Activated naive CD8-positive, alpha-beta T cell treated with anti-CD3 and anti-CD28 coated beads, Interleukin-2, amount 10 ng/mL, durations not matched to agents 7 days and 5 days (primary cell): ENCODE data around the gene RTN3. TPM values are rescaled to one million over a fixed set of nuclear protein-coding genes. Genes with fewer than 3 reads are reported as not detected.
"Not testable (repeated sequence)": the region's sequence is repeated elsewhere in the genome, so short reads cannot be mapped to it uniquely, and the experiment has no call there.

Experiments used
- ATAC-seq: fragments of 150-1000 bp; cut with Tn5 transposase; one replicate; pipeline ENCODE4 v1.10.0; 2021; ENCODE audit warnings: low read depth, moderate library complexity
- POLR2A ChIA-PET: fragments of 350-600 bp; sonication (Branson Sonifier 250); formaldehyde crosslinking; loops from one replicate; lab custom pipeline; 2021; ENCODE audit warnings: antibody characterized with exemption; lab: Charles Lee
- DNase-seq: peaks from one replicate; pipeline ENCODE4 v3.0.0; 2021
- H3K27ac Mint-ChIP-seq: one replicate; pipeline ENCODE4 v1.8.0; 2022; ENCODE audit warnings: mild to moderate bottlenecking, mixed read lengths
- H3K27me3 Mint-ChIP-seq: one replicate; pipeline ENCODE4 v1.8.0; 2022; ENCODE audit warnings: mild to moderate bottlenecking, moderate library complexity, mixed read lengths
- H3K36me3 Mint-ChIP-seq: one replicate; pipeline ENCODE4 v1.8.0; 2021; ENCODE audit warnings: mild to moderate bottlenecking, mixed read lengths
- H3K4me1 Mint-ChIP-seq: one replicate; pipeline ENCODE4 v1.8.0; 2021; ENCODE audit warnings: mixed read lengths
- H3K4me3 Mint-ChIP-seq: one replicate; pipeline ENCODE4 v1.8.0; 2022; ENCODE audit warnings: mild to moderate bottlenecking, moderate library complexity, mixed read lengths
- H3K9me3 Mint-ChIP-seq: one replicate; pipeline ENCODE4 v1.8.0; 2021; ENCODE audit warnings: mixed read lengths
- total RNA-seq, 2 experiments: library from RNA; stranded (reverse); gene quantifications; one replicate each; pipeline ENCODE4 v1.2.3, GENCODE V29; 2021

The RTN3 gene, protein sequence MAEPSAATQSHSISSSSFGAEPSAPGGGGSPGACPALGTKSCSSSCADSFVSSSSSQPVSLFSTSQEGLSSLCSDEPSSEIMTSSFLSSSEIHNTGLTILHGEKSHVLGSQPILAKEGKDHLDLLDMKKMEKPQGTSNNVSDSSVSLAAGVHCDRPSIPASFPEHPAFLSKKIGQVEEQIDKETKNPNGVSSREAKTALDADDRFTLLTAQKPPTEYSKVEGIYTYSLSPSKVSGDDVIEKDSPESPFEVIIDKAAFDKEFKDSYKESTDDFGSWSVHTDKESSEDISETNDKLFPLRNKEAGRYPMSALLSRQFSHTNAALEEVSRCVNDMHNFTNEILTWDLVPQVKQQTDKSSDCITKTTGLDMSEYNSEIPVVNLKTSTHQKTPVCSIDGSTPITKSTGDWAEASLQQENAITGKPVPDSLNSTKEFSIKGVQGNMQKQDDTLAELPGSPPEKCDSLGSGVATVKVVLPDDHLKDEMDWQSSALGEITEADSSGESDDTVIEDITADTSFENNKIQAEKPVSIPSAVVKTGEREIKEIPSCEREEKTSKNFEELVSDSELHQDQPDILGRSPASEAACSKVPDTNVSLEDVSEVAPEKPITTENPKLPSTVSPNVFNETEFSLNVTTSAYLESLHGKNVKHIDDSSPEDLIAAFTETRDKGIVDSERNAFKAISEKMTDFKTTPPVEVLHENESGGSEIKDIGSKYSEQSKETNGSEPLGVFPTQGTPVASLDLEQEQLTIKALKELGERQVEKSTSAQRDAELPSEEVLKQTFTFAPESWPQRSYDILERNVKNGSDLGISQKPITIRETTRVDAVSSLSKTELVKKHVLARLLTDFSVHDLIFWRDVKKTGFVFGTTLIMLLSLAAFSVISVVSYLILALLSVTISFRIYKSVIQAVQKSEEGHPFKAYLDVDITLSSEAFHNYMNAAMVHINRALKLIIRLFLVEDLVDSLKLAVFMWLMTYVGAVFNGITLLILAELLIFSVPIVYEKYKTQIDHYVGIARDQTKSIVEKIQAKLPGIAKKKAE
- total RNA-seq = 10 to 100 TPM; 50.8 to 51.1 TPM

DNA sequence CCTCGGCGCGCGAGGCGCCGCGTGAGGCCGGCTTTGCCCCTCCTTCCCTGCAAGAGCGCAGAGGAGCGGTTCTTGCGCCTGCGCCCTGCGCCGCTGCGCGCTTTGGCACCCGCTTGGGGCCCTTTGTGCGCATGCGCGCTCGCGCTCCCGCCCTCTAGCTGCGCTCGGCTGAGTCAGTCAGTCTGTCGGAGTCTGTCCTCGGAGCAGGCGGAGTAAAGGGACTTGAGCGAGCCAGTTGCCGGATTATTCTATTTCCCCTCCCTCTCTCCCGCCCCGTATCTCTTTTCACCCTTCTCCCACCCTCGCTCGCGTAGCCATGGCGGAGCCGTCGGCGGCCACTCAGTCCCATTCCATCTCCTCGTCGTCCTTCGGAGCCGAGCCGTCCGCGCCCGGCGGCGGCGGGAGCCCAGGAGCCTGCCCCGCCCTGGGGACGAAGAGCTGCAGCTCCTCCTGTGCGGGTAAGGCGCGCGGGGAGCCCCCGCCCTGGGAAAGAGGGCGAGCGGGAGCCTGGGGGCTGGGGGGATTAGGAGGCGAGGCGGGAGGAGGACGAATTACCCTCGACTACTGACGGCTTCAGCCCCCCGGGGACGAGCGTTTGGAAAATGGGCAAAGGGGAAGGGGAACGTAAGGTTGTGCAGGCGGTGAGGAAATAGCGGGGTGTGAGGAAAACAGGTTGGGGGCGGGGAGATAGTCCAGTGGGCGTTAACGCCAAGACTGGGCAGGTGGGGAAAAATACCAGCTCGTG is at the start of gene RTN3:
TSS of gene RTN3 (plus strand) at position 180 of the 745 bp plus-strand sequence. CDS start at position 317, 137 bp downstream.
- POLR2A ChIA-PET = interaction anchor here (0.6 to 2.9 kb wide), 10 partner anchors 8 to 739 kb away, joined by 3 to 39 read pairs (median 6); partner anchors contain the start of gene ATL3
- H3K4me1 Mint-ChIP-seq = peaks cover 21% of the 10 kb centered on the region
- peak within 1 kb of the TSS; percentile 92 for H3K4me3 Mint-ChIP-seq
- H3K27ac Mint-ChIP-seq = peak within 1 kb of the TSS; percentile 81
- peaks cover 6% of the 10 kb centered on the region for H3K27me3 Mint-ChIP-seq
- ATAC-seq = peak; percentile 96
- DNase-seq = peak; percentile 100
- H3K36me3 Mint-ChIP-seq = no peaks in the 10 kb centered on the region
- H3K9me3 Mint-ChIP-seq = no peaks in the 10 kb centered on the region

DNA sequence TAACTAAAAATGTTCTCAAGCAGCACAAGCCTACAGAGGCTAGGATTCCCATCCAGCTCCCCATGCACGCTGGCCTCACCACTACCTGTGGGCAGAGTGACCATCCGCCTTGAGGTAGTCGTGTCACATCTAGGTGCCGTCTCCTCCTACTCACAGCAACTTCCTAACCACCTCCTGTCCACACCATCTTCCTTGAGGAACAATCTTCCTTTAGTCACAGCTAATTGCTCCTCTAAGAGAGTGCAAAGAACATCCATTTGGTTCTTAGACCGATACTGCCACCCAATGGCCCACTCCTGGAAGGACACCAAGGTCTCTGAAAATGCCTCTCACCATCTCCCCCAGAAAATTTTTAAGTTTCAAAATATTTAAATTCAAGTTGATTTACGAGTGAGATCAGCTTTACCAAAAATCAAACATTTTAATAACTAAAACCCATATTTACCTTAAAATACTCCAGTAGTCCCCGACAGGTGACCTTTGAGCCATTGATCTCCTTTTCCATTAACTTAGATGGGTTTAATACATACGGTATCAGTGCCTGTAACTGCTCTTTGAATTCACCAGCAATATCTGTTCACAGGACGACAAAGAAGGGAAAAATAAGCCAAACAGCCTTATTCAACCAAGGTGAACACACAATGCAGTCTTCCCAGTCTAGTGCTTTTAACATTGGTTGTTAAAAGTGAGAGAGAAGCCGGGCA is 45.4 kb upstream of the RTN3 start:
- Mint-ChIP-seq H3K36me3 (peaks cover 20% of the 10 kb centered on the region), H3K27me3 (no peaks in the 10 kb centered on the region), H3K4me1 (peaks cover 15% of the 10 kb centered on the region), H3K4me3 (no peak overlapping the region), H3K27ac (peak overlapping the region; percentile 5), H3K9me3 (no peaks in the 10 kb centered on the region)
- ATAC-seq (peak; percentile 71), DNase-seq (peak; percentile 59)
- POLR2A ChIA-PET = interaction anchor here (1.2 to 1.8 kb wide), 3 partner anchors 84 to 156 kb away, joined by 3 to 12 read pairs (median 7); partner anchors contain the start of gene PLAAT4

DNA sequence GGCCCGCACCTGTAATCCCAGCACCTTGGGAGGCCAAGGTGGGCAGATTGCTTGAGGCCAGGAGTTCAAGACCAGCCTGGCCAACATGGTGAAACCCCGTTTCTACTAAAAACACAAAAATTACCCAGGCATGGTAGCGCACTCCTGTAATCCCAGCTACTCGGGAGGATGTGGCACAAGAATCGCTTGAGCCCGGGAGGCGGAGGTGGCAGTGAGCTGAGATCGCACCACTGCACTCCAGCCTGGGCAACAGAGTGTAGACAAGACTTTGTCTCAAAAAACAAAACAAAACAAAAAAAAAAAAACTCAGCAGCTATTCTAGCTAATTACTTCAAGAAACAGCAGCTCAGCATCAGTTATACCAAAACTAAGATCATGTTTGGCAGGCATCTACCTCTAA is 42.9 kb upstream of the RTN3 start:
- Mint-ChIP-seq H3K36me3 (peaks cover 19% of the 10 kb centered on the region), H3K4me1 (peaks cover 12% of the 10 kb centered on the region)
- H3K27ac Mint-ChIP-seq, H3K4me3 Mint-ChIP-seq, H3K27me3 Mint-ChIP-seq, ATAC-seq, DNase-seq, H3K9me3 Mint-ChIP-seq: not testable (repeated sequence)
- POLR2A ChIA-PET = interaction anchor here (1.2 kb wide), 1 partner anchor 87 kb away, joined by 3 read pairs; no protein-coding TSS in a partner anchor

DNA sequence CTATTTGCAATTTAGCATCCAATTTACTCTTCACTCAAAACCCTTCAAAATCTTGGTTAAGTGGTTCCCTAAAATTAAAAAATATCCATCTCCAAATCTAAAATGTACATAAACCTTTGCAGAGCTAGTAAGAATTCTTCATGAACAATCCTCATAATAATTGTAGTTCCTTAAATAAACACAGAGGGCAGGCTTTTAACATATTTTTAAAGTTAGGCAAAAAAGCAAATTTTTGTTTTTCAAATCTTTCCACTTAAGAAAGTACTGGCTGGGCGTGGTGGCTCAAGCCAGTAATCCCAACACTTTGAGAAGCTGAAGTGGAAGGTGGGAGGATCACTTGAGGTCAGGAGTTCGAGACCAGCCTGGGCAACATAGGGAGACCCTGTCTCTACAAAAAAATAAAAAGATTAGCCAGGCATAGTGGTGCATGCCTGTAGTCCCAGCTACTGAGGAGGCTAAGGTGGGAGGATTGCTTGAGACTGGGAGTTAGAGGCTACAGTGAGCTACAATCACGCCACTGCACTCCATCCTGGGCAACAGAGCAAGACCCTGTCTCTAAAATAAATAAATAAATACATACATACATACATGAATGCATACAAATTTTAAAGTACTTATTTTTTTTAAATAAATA is 42.0 kb upstream of the RTN3 start:
- Mint-ChIP-seq H3K27ac (no peak overlapping the region), H3K36me3 (peaks cover 23% of the 10 kb centered on the region), H3K4me3 (no peak overlapping the region), H3K27me3 (no peaks in the 10 kb centered on the region), H3K4me1 (peaks cover 12% of the 10 kb centered on the region), H3K9me3 (no peaks in the 10 kb centered on the region)
- no peak for DNase-seq
- no peak for ATAC-seq
- POLR2A ChIA-PET = interaction anchor here (0.9 to 1.2 kb wide), 2 partner anchors 88 to 102 kb away, joined by 3 read pairs; no protein-coding TSS in a partner anchor

DNA sequence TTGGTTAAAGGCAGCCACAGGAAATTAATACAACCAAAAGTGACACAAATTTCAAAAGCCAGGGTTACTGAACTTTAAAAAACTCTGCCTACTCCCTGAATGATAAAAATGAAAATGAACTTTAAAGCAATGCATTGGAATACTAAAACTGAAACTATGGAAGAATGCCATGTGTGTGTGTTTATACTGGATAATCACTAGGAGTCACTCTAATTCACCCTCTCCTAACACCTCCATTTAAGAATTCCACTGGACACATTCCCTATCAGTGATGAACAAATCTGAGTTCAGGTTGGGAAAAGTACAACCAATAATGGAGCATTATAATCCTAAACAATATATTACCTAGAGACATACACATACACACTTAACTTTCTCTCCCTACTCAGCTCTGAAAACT is 39.6 kb upstream of the RTN3 start:
- ATAC-seq (no peak), DNase-seq (no peak)
- Mint-ChIP-seq H3K27me3 (no peaks in the 10 kb centered on the region), H3K4me1 (peaks cover 10% of the 10 kb centered on the region), H3K4me3 (no peak overlapping the region), H3K27ac (no peak overlapping the region), H3K36me3 (peaks cover 21% of the 10 kb centered on the region), H3K9me3 (no peaks in the 10 kb centered on the region)
- POLR2A ChIA-PET = no interaction called here

DNA sequence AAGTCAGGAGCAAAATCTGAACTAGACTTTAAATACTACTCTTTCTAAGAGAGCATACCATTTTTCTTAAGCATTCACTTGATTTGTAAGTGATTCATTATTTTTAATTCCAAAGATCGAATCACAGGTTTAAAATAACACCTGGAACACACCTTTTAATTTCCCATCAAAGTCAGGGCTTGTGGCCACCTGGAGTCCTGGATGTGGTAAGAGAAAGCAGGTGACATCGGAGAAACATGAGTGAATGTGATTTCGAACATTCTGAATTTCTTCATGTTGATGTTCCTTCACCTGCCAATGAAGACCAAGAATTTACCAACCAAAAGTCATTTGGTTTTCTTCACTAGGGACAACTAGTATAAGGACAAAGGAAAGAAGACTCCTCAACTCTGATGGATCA is 38.1 kb upstream of the RTN3 start:
- no peak overlapping the region for H3K27ac Mint-ChIP-seq
- H3K27me3 Mint-ChIP-seq = no peaks in the 10 kb centered on the region
- peaks cover 8% of the 10 kb centered on the region for H3K4me1 Mint-ChIP-seq
- DNase-seq = no peak
- ATAC-seq = no peak
- no peaks in the 10 kb centered on the region for H3K9me3 Mint-ChIP-seq
- no peak overlapping the region for H3K4me3 Mint-ChIP-seq
- POLR2A ChIA-PET = no interaction called here
- peaks cover 24% of the 10 kb centered on the region for H3K36me3 Mint-ChIP-seq

DNA sequence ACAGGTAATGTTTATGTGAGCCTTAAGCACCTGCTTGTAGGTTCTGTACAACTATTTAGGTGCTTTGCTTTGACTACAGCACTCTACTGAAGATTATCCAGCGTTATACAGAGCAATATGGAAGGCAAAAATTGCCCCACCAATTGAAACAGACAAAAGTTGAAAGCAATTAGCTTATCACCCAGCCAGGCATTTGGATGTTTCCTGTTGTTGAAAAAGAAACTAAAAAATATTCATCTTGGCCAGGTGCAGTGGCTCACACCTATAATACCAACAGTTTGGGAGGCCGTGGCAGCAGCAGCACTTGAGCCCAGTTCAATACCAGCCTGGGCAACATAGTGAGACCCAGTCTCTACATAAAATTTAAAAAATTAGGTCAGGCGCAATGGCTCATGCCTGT is 28.6 kb upstream of the RTN3 start:
- ATAC-seq (peak; percentile 42), DNase-seq (no peak)
- H3K9me3 Mint-ChIP-seq = no peaks in the 10 kb centered on the region
- peaks cover 12% of the 10 kb centered on the region for H3K4me1 Mint-ChIP-seq
- H3K27ac Mint-ChIP-seq = peak overlapping the region; percentile 62
- H3K36me3 Mint-ChIP-seq = peaks cover 30% of the 10 kb centered on the region
- no peak overlapping the region for H3K4me3 Mint-ChIP-seq
- POLR2A ChIA-PET = interaction anchor here (0.6 kb wide), 1 partner anchor 34 kb away, joined by 3 read pairs; no protein-coding TSS in a partner anchor
- H3K27me3 Mint-ChIP-seq = no peaks in the 10 kb centered on the region

DNA sequence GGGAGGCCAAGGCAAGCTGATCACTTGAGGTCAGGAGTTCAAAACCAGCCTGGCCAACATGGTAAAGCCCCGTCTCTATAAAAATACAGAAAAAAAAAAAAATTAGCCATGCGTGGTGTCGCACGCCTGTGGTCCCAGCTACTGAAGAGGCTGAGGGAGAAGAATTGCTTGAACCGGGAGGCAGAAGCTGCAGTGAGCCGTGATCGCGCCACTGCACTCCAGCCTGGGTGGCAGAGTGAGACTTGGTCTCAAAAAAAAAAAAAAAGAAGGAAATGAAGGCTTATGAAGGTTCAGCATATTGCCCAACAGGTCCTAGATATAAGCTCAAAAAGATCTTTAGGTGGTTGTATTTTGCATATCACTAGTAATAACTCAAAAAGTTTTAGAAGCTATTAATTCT is 20.3 kb upstream of the RTN3 start:
- Mint-ChIP-seq H3K27ac (no peak overlapping the region), H3K4me1 (peaks cover 16% of the 10 kb centered on the region), H3K36me3 (peaks cover 8% of the 10 kb centered on the region), H3K27me3 (no peaks in the 10 kb centered on the region), H3K9me3 (no peaks in the 10 kb centered on the region), H3K4me3 (no peak overlapping the region)
- POLR2A ChIA-PET = interaction anchor here (0.6 kb wide), 1 partner anchor 1865 kb away, joined by 4 read pairs; no protein-coding TSS in a partner anchor
- ATAC-seq (no peak), DNase-seq (no peak)

DNA sequence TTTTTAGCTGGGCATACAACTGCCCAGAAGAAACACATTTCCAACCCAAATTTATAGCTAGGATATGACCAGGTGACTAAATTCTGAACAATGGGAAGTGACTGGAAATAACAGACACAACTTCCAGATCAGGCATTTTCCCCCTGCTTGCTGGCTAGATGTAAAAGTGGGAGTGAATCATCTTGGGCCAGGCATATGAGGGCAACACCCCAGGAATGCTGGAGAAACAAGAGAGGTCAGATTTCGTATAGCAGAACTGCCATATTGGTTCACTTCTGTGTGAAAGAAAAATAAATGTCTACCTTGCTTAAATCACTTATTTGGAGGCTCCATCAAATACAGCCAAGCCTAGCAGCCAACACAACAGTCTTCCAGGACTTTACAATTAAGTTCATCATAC is 17.5 kb upstream of the RTN3 start:
- DNase-seq (no peak), ATAC-seq (no peak)
- no peak overlapping the region for H3K27ac Mint-ChIP-seq
- H3K27me3 Mint-ChIP-seq = no peaks in the 10 kb centered on the region
- H3K9me3 Mint-ChIP-seq = no peaks in the 10 kb centered on the region
- H3K4me3 Mint-ChIP-seq = no peak overlapping the region
- no peaks in the 10 kb centered on the region for H3K36me3 Mint-ChIP-seq
- H3K4me1 Mint-ChIP-seq = peaks cover 22% of the 10 kb centered on the region
- POLR2A ChIA-PET = interaction anchor here (1.0 kb wide), 1 partner anchor 10 kb away, joined by 3 read pairs; no protein-coding TSS in a partner anchor

DNA sequence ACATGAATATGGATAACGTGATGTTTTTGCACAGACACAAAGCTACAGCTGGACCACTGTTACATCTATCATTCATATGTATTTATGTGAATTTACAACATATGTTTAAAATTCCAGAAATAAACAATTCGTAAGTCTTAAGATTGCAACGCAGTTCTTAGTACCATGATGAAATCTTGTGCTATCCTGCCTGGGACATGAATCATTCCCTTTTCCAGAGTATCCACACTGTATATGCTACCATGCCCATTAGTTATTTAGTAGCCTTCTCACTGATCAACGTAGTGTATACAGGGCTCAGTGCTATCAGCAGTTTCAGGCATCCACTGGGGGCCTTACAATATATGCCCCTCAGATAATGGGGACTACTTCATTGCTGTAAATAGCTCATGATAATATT is 14.4 kb upstream of the RTN3 start:
- POLR2A ChIA-PET = interaction anchor here (0.6 kb wide), 1 partner anchor 19 kb away, joined by 3 read pairs; no protein-coding TSS in a partner anchor
- peaks cover 24% of the 10 kb centered on the region for H3K4me1 Mint-ChIP-seq
- no peak overlapping the region for H3K27ac Mint-ChIP-seq
- ATAC-seq = no peak
- no peaks in the 10 kb centered on the region for H3K9me3 Mint-ChIP-seq
- H3K4me3 Mint-ChIP-seq = no peak overlapping the region
- peaks cover 2% of the 10 kb centered on the region for H3K36me3 Mint-ChIP-seq
- no peaks in the 10 kb centered on the region for H3K27me3 Mint-ChIP-seq
- no peak for DNase-seq

DNA sequence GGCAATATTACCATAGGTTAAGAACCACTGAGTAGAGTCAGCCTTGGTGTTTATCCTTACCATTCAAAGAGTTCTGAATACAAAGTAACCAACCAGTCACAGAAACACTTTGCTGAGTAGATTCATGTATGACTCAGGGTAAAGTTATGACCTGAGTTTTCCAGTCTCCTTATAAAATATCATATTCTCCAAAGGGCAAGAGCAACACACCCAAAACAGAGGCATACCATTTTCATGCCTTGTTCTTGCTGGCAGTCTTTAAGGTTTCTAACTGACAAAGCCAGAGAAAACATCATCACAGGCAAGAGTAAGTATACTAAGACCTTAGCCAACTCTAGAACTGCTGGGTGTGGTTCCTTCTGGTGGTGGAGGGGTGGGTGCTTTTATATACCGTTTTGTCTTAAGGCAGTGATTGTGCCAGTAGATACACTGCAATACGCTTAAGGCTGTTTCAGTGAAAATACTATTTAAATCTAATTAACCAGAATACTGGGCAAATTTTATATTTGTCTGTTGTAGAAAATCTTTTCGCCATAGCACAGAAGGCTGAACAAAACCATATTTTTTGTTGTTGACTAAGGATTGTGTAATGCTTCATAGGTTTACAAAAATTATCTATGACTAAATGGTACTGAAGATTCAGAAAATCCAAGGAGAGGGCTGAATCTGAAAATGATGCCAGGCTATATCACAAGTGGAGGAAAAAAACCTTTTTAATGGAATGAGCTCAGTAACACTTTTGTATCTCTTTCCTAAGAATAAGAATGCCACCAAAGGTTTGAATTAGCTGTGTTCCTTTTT is 13.1 kb upstream of the RTN3 start:
- Mint-ChIP-seq H3K9me3 (no peaks in the 10 kb centered on the region), H3K27me3 (no peaks in the 10 kb centered on the region), H3K27ac (no peak overlapping the region), H3K4me3 (no peak overlapping the region), H3K4me1 (peaks cover 23% of the 10 kb centered on the region), H3K36me3 (peaks cover 2% of the 10 kb centered on the region)
- ATAC-seq (no peak), DNase-seq (no peak)
- POLR2A ChIA-PET = interaction anchor here (0.7 to 1.7 kb wide), 2 partner anchors 13 to 60 kb away, joined by 4 to 11 read pairs; partner anchors contain the start of gene RTN3
